ENCODE results near the gene THOC5. TPM values are rescaled to one million over a fixed set of nuclear protein-coding genes. Genes with fewer than 3 reads are reported as not detected.

The THOC5 gene
- total RNA-seq, 2 experiments from 2014 or later, result 35.9 to 56.7 TPM

GRCh38 chr22:29479417-29480261, 73.9 kb downstream of the THOC5 start, which contains the start of gene NEFH:
Gene NEFH, plus strand, starts transcription at chr22:29480218. Its CDS starts 45 bp downstream, at chr22:29480263.
- H3K4me3 ChIP-seq (ENCODE audit: low read depth, low read length, poor library complexity, severe bottlenecking), result no peak within 1 kb of the TSS
- no peaks in the 10 kb centered on the region for H3K9me2 ChIP-seq (ENCODE audit: insufficient read depth, low read length)
- H4K20me1 ChIP-seq (ENCODE audit: insufficient read depth, low read length), result no peaks in the 10 kb centered on the region
- no peaks in the 10 kb centered on the region for H3K79me2 ChIP-seq (ENCODE audit: insufficient read depth, low read depth, low read length)
- BruUV-seq (replicated peaks), result no TSS peak
- intact Hi-C loops (cut with micrococcal nuclease; ENCODE audit: unreplicated experiment), result no loop called here
- POLR2A ChIA-PET, result no interaction called here
- H3K27ac ChIP-seq (ENCODE audit: low read depth, low read length, poor library complexity, severe bottlenecking), result no peak within 1 kb of the TSS
- H2AFZ ChIP-seq (ENCODE audit: low read length), result no peak within 1 kb of the TSS
- TF ChIP-seq EZH2phosphoT487 (IDR thresholded peaks at IDR 0.05; ENCODE audit: borderline replicate concordance, low read depth, low read length), result no peak
- CTCF ChIA-PET (ENCODE audit: unreplicated experiment), result no interaction called here
- peaks cover 16% of the 10 kb centered on the region for H3K4me1 ChIP-seq (ENCODE audit: insufficient read depth, low read length, poor library complexity, severe bottlenecking)
- no peaks in the 10 kb centered on the region for H3K9me3 ChIP-seq (ENCODE audit: low read length)
- H3K36me3 ChIP-seq (ENCODE audit: insufficient read depth, low read length), result no peaks in the 10 kb centered on the region
- no peak for DNase-seq (ENCODE audit: low spot score)
- no peak within 1 kb of the TSS for H3K4me2 ChIP-seq (ENCODE audit: low read length)

GRCh38 chr22:29478326-29479276, 75.0 kb downstream of the THOC5 start:
- Histone ChIP-seq H3K36me3 (ENCODE audit: insufficient read depth, low read length) (no peaks in the 10 kb centered on the region), H3K27ac (ENCODE audit: low read depth, low read length, poor library complexity, severe bottlenecking) (no peak overlapping the region), H4K20me1 (ENCODE audit: insufficient read depth, low read length) (no peaks in the 10 kb centered on the region), H2AFZ (ENCODE audit: low read length) (no peak overlapping the region), H3K9me2 (ENCODE audit: insufficient read depth, low read length) (no peaks in the 10 kb centered on the region), H3K4me1 (ENCODE audit: insufficient read depth, low read length, poor library complexity, severe bottlenecking) (peaks cover 16% of the 10 kb centered on the region), H3K4me2 (ENCODE audit: low read length) (no peak overlapping the region), H3K4me3 (ENCODE audit: low read depth, low read length, poor library complexity, severe bottlenecking) (no peak overlapping the region), H3K79me2 (ENCODE audit: insufficient read depth, low read depth, low read length) (no peaks in the 10 kb centered on the region), H3K9me3 (ENCODE audit: low read length) (no peaks in the 10 kb centered on the region)
- ChIA-PET CTCF (ENCODE audit: unreplicated experiment) (no interaction called here), POLR2A (no interaction called here)
- intact Hi-C loops (cut with micrococcal nuclease; ENCODE audit: unreplicated experiment), result no loop called here
- no peak for DNase-seq (ENCODE audit: low spot score)
- BruUV-seq (replicated peaks), result no TSS peak
- no peak for TF ChIP-seq EZH2phosphoT487 (IDR thresholded peaks at IDR 0.05; ENCODE audit: borderline replicate concordance, low read depth, low read length)
- TF ChIP-seq CTCF (conservative IDR thresholded peaks at IDR 0.05; ENCODE audit: low read length), result no peak

GRCh38 chr22:29477723-29478318, 75.7 kb downstream of the THOC5 start:
- Histone ChIP-seq H4K20me1 (ENCODE audit: insufficient read depth, low read length) (no peaks in the 10 kb centered on the region), H3K9me3 (ENCODE audit: low read length) (no peaks in the 10 kb centered on the region), H3K79me2 (ENCODE audit: insufficient read depth, low read depth, low read length) (no peaks in the 10 kb centered on the region), H3K4me1 (ENCODE audit: insufficient read depth, low read length, poor library complexity, severe bottlenecking) (peaks cover 16% of the 10 kb centered on the region), H2AFZ (ENCODE audit: low read length) (no peak overlapping the region), H3K27ac (ENCODE audit: low read depth, low read length, poor library complexity, severe bottlenecking) (no peak overlapping the region), H3K9me2 (ENCODE audit: insufficient read depth, low read length) (no peaks in the 10 kb centered on the region), H3K4me2 (ENCODE audit: low read length) (no peak overlapping the region), H3K36me3 (ENCODE audit: insufficient read depth, low read length) (no peaks in the 10 kb centered on the region), H3K4me3 (ENCODE audit: low read depth, low read length, poor library complexity, severe bottlenecking) (no peak overlapping the region)
- no TSS peak for BruUV-seq (replicated peaks)
- intact Hi-C loops (cut with micrococcal nuclease; ENCODE audit: unreplicated experiment), result no loop called here
- ChIA-PET CTCF (ENCODE audit: unreplicated experiment) (no interaction called here), POLR2A (no interaction called here)
- DNase-seq (ENCODE audit: low spot score), result no peak
- no peak for TF ChIP-seq CTCF (conservative IDR thresholded peaks at IDR 0.05; ENCODE audit: low read length)
- no peak for TF ChIP-seq EZH2phosphoT487 (IDR thresholded peaks at IDR 0.05; ENCODE audit: borderline replicate concordance, low read depth, low read length)

Measured in OCI-LY7 (cell line).